Astrocyte (in vitro differentiated cells and primary cell): ENCODE results near the gene SAMD10. TPM values are rescaled to one million over a fixed set of nuclear protein-coding genes. Genes with fewer than 3 reads are reported as not detected.

Experiments used
- DNase-seq: peaks from one replicate; pipeline ENCODE4 v3.0.0-alpha.2; 2010; ENCODE audit warnings: low read depth
- FAIRE-seq: peaks from 2 replicates; lab custom pipeline; 2011; peaks lifted over from hg19 to GRCh38; lab: Jason Lieb, UNC
- H2AFZ ChIP-seq: 2 replicates; pipeline ENCODE4 v1.6.0; 2012; ENCODE audit warnings: low read depth, low read length, inconsistent platforms
- H3K27ac ChIP-seq: 2 replicates; pipeline ENCODE4 v1.5.1; 2011; ENCODE audit warnings: low read depth, low read length, inconsistent platforms
- H3K27me3 ChIP-seq: 2 replicates; pipeline ENCODE4 v1.6.0; 2011; ENCODE audit warnings: low read length, inconsistent platforms; ENCODE audit not compliant: insufficient read depth
- H3K36me3 ChIP-seq: 2 replicates; pipeline ENCODE4 v1.5.1; 2011; ENCODE audit warnings: low read length, inconsistent platforms; ENCODE audit not compliant: insufficient read depth
- H3K4me1 ChIP-seq: 2 replicates; pipeline ENCODE4 v1.5.1; 2011; ENCODE audit warnings: low read length, inconsistent platforms; ENCODE audit not compliant: insufficient read depth
- H3K4me2 ChIP-seq: 2 replicates; pipeline ENCODE4 v1.6.0; 2012; ENCODE audit warnings: low read length, inconsistent platforms
- H3K4me3 ChIP-seq: 2 replicates; pipeline ENCODE4 v1.5.1; 2011; ENCODE audit warnings: low read depth, mild to moderate bottlenecking, low read length, inconsistent platforms; ENCODE audit not compliant: insufficient read depth
- H3K79me2 ChIP-seq: 2 replicates; pipeline ENCODE4 v1.6.0; 2012; ENCODE audit warnings: mild to moderate bottlenecking, low read length, inconsistent platforms; ENCODE audit not compliant: insufficient read depth
- H3K9ac ChIP-seq: 2 replicates; pipeline ENCODE4 v1.6.0; 2012; ENCODE audit warnings: mild to moderate bottlenecking, low read length, inconsistent platforms
- H3K9me3 ChIP-seq: 2 replicates; pipeline ENCODE4 v1.5.1; 2012; ENCODE audit warnings: low read depth, mild to moderate bottlenecking, low read length, inconsistent platforms; ENCODE audit not compliant: insufficient read depth
- H4K20me1 ChIP-seq: 2 replicates; pipeline ENCODE4 v1.6.0; 2012; ENCODE audit warnings: low read length, inconsistent platforms; ENCODE audit not compliant: insufficient read depth
- H3K27ac Mint-ChIP-seq: one replicate; pipeline ENCODE4 v1.8.0; 2021; ENCODE audit warnings: mild to moderate bottlenecking, mixed read lengths; ENCODE audit not compliant: unreplicated experiment
- H3K27me3 Mint-ChIP-seq: one replicate; pipeline ENCODE4 v1.8.0; 2021; ENCODE audit warnings: low read depth, mixed read lengths; ENCODE audit not compliant: unreplicated experiment
- H3K36me3 Mint-ChIP-seq: one replicate; pipeline ENCODE4 v1.8.0; 2021; ENCODE audit warnings: low read depth, mixed read lengths; ENCODE audit not compliant: unreplicated experiment
- H3K4me1 Mint-ChIP-seq: one replicate; pipeline ENCODE4 v1.8.0; 2021; ENCODE audit warnings: low read depth, mixed read lengths; ENCODE audit not compliant: unreplicated experiment
- H3K4me3 Mint-ChIP-seq: one replicate; pipeline ENCODE4 v1.8.0; 2021; ENCODE audit warnings: mild to moderate bottlenecking, moderate library complexity, mixed read lengths; ENCODE audit not compliant: unreplicated experiment
- H3K9me3 Mint-ChIP-seq: one replicate; pipeline ENCODE4 v1.8.0; 2021; ENCODE audit warnings: mild to moderate bottlenecking, mixed read lengths; ENCODE audit not compliant: unreplicated experiment
- CTCF ChIP-seq: IDR thresholded peaks from 2 replicates; pipeline ENCODE4 v1.5.1; 2011; ENCODE audit warnings: low read depth, mild to moderate bottlenecking, inconsistent platforms, low read length, moderate library complexity; ENCODE audit not compliant: insufficient read depth
- EZH2 ChIP-seq: IDR thresholded peaks from 2 replicates; pipeline ENCODE4 v1.6.1; 2012; ENCODE audit warnings: mild to moderate bottlenecking, low read length, inconsistent platforms; ENCODE audit not compliant: insufficient read depth
- total RNA-seq: library from RNA; stranded (reverse); gene quantifications from 2 replicates; pipeline ENCODE4 v1.2.1, GENCODE V29; 2021

SAMD10 gene
- total RNA-seq, 1 donor from 2014 or later, result 4.3 TPM

- Histone ChIP-seq H3K4me3 (peak within 1 kb of the TSS; percentile 84), H2AFZ (peak within 1 kb of the TSS; percentile 91), H3K4me1 (peaks cover 12% of the 10 kb centered on the region), H3K79me2 (peaks cover 49% of the 10 kb centered on the region), H4K20me1 (peaks cover 43% of the 10 kb centered on the region), H3K9me3 (no peaks in the 10 kb centered on the region), H3K36me3 (no peaks in the 10 kb centered on the region), H3K4me2 (peak within 1 kb of the TSS; percentile 97), H3K27ac (peak within 1 kb of the TSS; percentile 72), H3K9ac (peak within 1 kb of the TSS; percentile 92), H3K27me3 (no peaks in the 10 kb centered on the region)
- H3K9me3 Mint-ChIP-seq, result no peaks in the 10 kb centered on the region
- FAIRE-seq (no peak), DNase-seq (peak; percentile 77)
- peak within 1 kb of the TSS; percentile 81 for H3K27ac Mint-ChIP-seq
- peak within 1 kb of the TSS; percentile 86 for H3K4me3 Mint-ChIP-seq
- H3K36me3 Mint-ChIP-seq, result no peaks in the 10 kb centered on the region
- no peaks in the 10 kb centered on the region for H3K27me3 Mint-ChIP-seq
- no peak for TF ChIP-seq EZH2
- no peak for TF ChIP-seq CTCF
- H3K4me1 Mint-ChIP-seq, result peaks cover 12% of the 10 kb centered on the region
These were observed 23.4 kb downstream of the SAMD10 start, which contains the start of gene UCKL1 for GRCh38 chr20:63955827-63956663. Gene UCKL1 (minus strand): TSS chr20:63956416. CDS start chr20:63956372, 44 bp downstream.

DNA sequence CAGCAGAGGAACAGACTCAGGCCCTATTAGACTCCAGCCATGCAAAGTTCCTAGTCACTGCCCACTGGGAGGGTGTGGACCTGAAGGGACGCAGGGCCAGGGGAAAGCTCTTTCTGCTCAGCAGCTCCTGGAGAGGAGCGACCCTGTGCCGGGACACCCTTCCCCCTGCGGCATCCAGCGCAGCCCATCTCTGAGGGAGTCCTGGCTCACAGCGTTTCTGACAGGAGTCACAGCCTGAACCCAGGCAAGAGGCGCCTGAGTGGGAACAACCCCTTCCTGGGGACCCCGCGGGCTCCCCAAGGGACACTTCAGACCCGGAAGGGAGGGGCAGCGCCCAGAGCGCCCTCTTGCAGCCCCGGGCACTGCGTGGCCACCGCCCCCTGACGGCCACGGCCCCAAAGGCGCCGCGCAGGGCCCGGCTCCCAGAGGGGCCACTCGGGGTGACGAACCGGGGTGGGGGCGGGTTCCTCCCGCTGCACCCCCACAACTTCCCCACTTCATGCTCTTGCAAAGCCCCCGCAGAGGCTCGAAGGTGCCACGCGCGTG is 24.1 kb downstream of the SAMD10 start:
- Mint-ChIP-seq H3K4me1 (peaks cover 12% of the 10 kb centered on the region), H3K9me3 (no peaks in the 10 kb centered on the region), H3K27me3 (no peaks in the 10 kb centered on the region), H3K27ac (peak overlapping the region; percentile 41), H3K36me3 (no peaks in the 10 kb centered on the region), H3K4me3 (peak overlapping the region; percentile 86)
- H3K4me1 ChIP-seq, result peaks cover 12% of the 10 kb centered on the region
- FAIRE-seq (no peak), DNase-seq (no peak)
- peak overlapping the region; percentile 92 for H3K9ac ChIP-seq
- peak overlapping the region; percentile 84 for H3K4me3 ChIP-seq
- no peaks in the 10 kb centered on the region for H3K27me3 ChIP-seq
- H3K9me3 ChIP-seq, result no peaks in the 10 kb centered on the region
- H3K79me2 ChIP-seq, result peaks cover 56% of the 10 kb centered on the region
- peak overlapping the region; percentile 91 for H2AFZ ChIP-seq
- no peaks in the 10 kb centered on the region for H3K36me3 ChIP-seq
- H3K4me2 ChIP-seq, result peak overlapping the region; percentile 97
- no peak for TF ChIP-seq EZH2
- no peak for TF ChIP-seq CTCF
- H3K27ac ChIP-seq, result peak overlapping the region; percentile 72
- peaks cover 50% of the 10 kb centered on the region for H4K20me1 ChIP-seq
